ENCODE measurements around the gene OTULINL.

GRCh38 chr5:14640765-14641164, 59.2 kb downstream of the OTULINL start:
- TF ChIP-seq CTCF (IDR thresholded peaks at IDR 0.05), result no peak
- TF ChIP-seq POLR2A (IDR thresholded peaks at IDR 0.05), result no peak

All from breast epithelium (tissue), 3 donors.